GM12878 (cell line): ENCODE data around the gene PDZD2.

Source experiments
- CBX5 ChIP-seq: sonication (generic); IDR thresholded peaks from 2 replicates; pipeline ENCODE4 v1.6.1; 2016; ENCODE audit warnings: low read depth, moderate library complexity, mild to moderate bottlenecking, inconsistent platforms
- CEBPB ChIP-seq, 2 experiments: fragments of 150-350 bp in 1 of 2; IDR thresholded peaks; 2 replicates each; pipeline ENCODE4 v1.6.1; 2012 to 2014; ENCODE audit warnings: low read depth in 2 of 2, low read length in 2 of 2, borderline replicate concordance in 1 of 2, inconsistent platforms in 1 of 2
- CHD2 ChIP-seq: IDR thresholded peaks from 2 replicates; pipeline ENCODE4 v1.6.1; 2011; ENCODE audit warnings: low read depth, low read length, improper control_type of control experiment, borderline replicate concordance
- CTCF ChIP-seq, 3 experiments: IDR thresholded peaks in 2 of 3; conservative IDR thresholded peaks in 1 of 3; 2 replicates each; pipeline ENCODE4 v1.5.1; 2011; ENCODE audit warnings: low read depth in 3 of 3, low read length in 3 of 3, mild to moderate bottlenecking in 3 of 3, control low read depth in 2 of 3, moderate library complexity in 2 of 3, inconsistent platforms in 1 of 3, mixed read lengths in 1 of 3; ENCODE audit not compliant: control insufficient read depth in 2 of 3, insufficient read depth in 1 of 3; ENCODE audit errors: extremely low read depth in 1 of 3
- E4F1 ChIP-seq: fragments of 450-650 bp; IDR thresholded peaks from 2 replicates; pipeline ENCODE4 v1.6.1; 2018; ENCODE audit warnings: borderline replicate concordance, mild to moderate bottlenecking; ENCODE audit not compliant: partially characterized antibody
- EP300 ChIP-seq, 2 experiments: fragments of 150-350 bp in 1 of 2; IDR thresholded peaks; 2 replicates each; pipeline ENCODE4 v1.6.1; 2011 to 2012; ENCODE audit warnings: low read depth in 2 of 2, low read length in 2 of 2, borderline replicate concordance in 1 of 2, improper control_type of control experiment in 1 of 2, inconsistent platforms in 1 of 2; ENCODE audit not compliant: control insufficient read depth in 1 of 2
- EZH2 ChIP-seq: IDR thresholded peaks from 2 replicates; pipeline ENCODE4 v1.6.1; 2012; ENCODE audit warnings: low read depth, mild to moderate bottlenecking, control low read depth, inconsistent platforms, low read length, borderline replicate concordance; ENCODE audit not compliant: control insufficient read depth
- RAD21 ChIP-seq: IDR thresholded peaks from 2 replicates; pipeline ENCODE4 v1.6.1; 2011; ENCODE audit warnings: mild to moderate bottlenecking, low read depth, low read length, moderate library complexity; ENCODE audit not compliant: insufficient read depth
- RAD51 ChIP-seq: fragments of 450-650 bp; IDR thresholded peaks from 2 replicates; pipeline ENCODE4 v1.6.1; 2016; ENCODE audit warnings: moderate library complexity, mild to moderate bottlenecking, inconsistent platforms
- REST ChIP-seq: IDR thresholded peaks from 2 replicates; pipeline ENCODE4 v1.6.1; 2012; ENCODE audit warnings: mild to moderate bottlenecking, low read depth, low read length
- USF2 ChIP-seq: IDR thresholded peaks from 2 replicates; pipeline ENCODE4 v1.6.1; 2011; ENCODE audit warnings: low read depth, low read length, improper control_type of control experiment, borderline replicate concordance
- ZNF274 ChIP-seq: IDR thresholded peaks from one replicate; pipeline ENCODE4 v1.8.0; 2011; ENCODE audit not compliant: insufficient read length, insufficient read depth

GRCh38 chr5:31641059-31641458, 2.1 kb downstream of the PDZD2 start:
- TF ChIP-seq EZH2 (no peak), CEBPB (IDR thresholded peaks at IDR 0.05; ENCODE audit: borderline replicate concordance in 1 of 2, low read depth in 2 of 2, low read length in 2 of 2) (no peak), RAD51 (no peak), CHD2 (no peak), RAD21 (no peak), CTCF (IDR thresholded peaks at IDR 0.05 in 2 of 3, conservative IDR thresholded peaks at IDR 0.05 in 1 of 3; ENCODE audit: control insufficient read depth in 2 of 3, extremely low read depth in 1 of 3, insufficient read depth in 1 of 3, low read depth in 3 of 3, low read length in 3 of 3) (no peak), USF2 (no peak), ZNF274 (no peak), CBX5 (no peak), E4F1 (no peak), REST (no peak), EP300 (IDR thresholded peaks at IDR 0.05; ENCODE audit: borderline replicate concordance in 1 of 2, control insufficient read depth in 1 of 2, low read depth in 2 of 2, low read length in 2 of 2) (no peak)
